A549 (cell line): ENCODE results near the gene ZNF594. TPM values are rescaled to one million over a fixed set of nuclear protein-coding genes. Genes with fewer than 3 reads are reported as not detected.
A peak's percentile ranks its signal among the peaks of the same experiment; 100 is the strongest.
"Not testable (repeated sequence)": the region's sequence is repeated elsewhere in the genome, so short reads cannot be mapped to it uniquely, and the experiment has no call there.

Experiments used
- ATAC-seq, 2 experiments: fragments of 200-7000 bp in 1 of 2; fragments of >200 bp in 1 of 2; cut with Nextera tagmentation in 1 of 2; cut with Tn5 transposase in 1 of 2; 3 replicates each; pipeline versions ENCODE4 v1.8.0 to v1.9.1; 2018 to 2020; ENCODE audit warnings: mild to moderate bottlenecking in 1 of 2, moderate library complexity in 1 of 2
- CTCF ChIA-PET: fragments of 300-600 bp; sonication (Branson Sonifier 250); formaldehyde crosslinking; extraction: SDS; loops from one replicate; lab custom pipeline; 2021; ENCODE audit warnings: antibody characterized with exemption, inconsistent platforms; lab: Yijun Ruan, JAX
- POLR2A ChIA-PET: fragments of 350-600 bp; formaldehyde crosslinking; extraction: SDS; loops from one replicate; lab custom pipeline; 2021; ENCODE audit warnings: antibody characterized with exemption, inconsistent platforms; lab: Yijun Ruan, JAX
- DNase-seq, 2 experiments: peaks; one replicate each; pipeline versions ENCODE4 v3.0.0 to v3.0.0-alpha.2; 2011 to 2016; ENCODE audit warnings: low read depth in 1 of 2, low spot score in 1 of 2
- FAIRE-seq: peaks from 2 replicates; lab custom pipeline; 2011; peaks lifted over from hg19 to GRCh38; lab: Jason Lieb, UNC
- H3K27ac ChIP-seq, 2 experiments: fragments of >200 bp; sonication (Bioruptor Twin); formaldehyde crosslinking; 3 replicates each; pipeline ENCODE4 v1.5.1; 2016 to 2017
- H3K4me1 ChIP-seq: fragments of >200 bp; sonication (Bioruptor Twin); formaldehyde crosslinking; 3 replicates; pipeline ENCODE4 v1.6.1; 2016
- H3K4me2 ChIP-seq: fragments of >200 bp; sonication (Bioruptor Twin); formaldehyde crosslinking; 3 replicates; pipeline ENCODE4 v1.6.1; 2016
- H3K4me3 ChIP-seq: fragments of >200 bp; sonication (Bioruptor Twin); formaldehyde crosslinking; 3 replicates; pipeline ENCODE4 v1.5.1; 2016
- H3K9me3 ChIP-seq: fragments of >200 bp; sonication (Bioruptor Twin); formaldehyde crosslinking; 3 replicates; pipeline ENCODE4 v1.6.1; 2016
- BCL3 ChIP-seq: fragments of >200 bp; sonication (Bioruptor Twin); formaldehyde crosslinking; IDR thresholded peaks from 3 replicates; pipeline ENCODE4 v1.6.1; 2016
- BHLHE40 ChIP-seq: IDR thresholded peaks from 2 replicates; pipeline ENCODE4 v1.6.1; 2012; ENCODE audit warnings: low read depth, low read length, inconsistent platforms
- CHD2 ChIP-seq: fragments of 150-350 bp; IDR thresholded peaks from 2 replicates; pipeline ENCODE4 v1.6.1; 2014; ENCODE audit warnings: low read length; ENCODE audit not compliant: partially characterized antibody
- EHMT2 ChIP-seq: fragments of 200-600 bp; sonication (generic); IDR thresholded peaks from 2 replicates; pipeline ENCODE4 v1.6.1; 2016; ENCODE audit warnings: antibody characterized with exemption, low read depth, mild to moderate bottlenecking, moderate library complexity
- ESRRA ChIP-seq: fragments of 150-350 bp; IDR thresholded peaks from 2 replicates; pipeline ENCODE4 v1.6.1; 2014; ENCODE audit warnings: mild to moderate bottlenecking, low read length, borderline replicate concordance
- HDAC2 ChIP-seq: fragments of 200-600 bp; sonication (generic); IDR thresholded peaks from 2 replicates; pipeline ENCODE4 v1.6.1; 2016
- HEYL ChIP-seq: fragments of 250-450 bp; sonication (Bioruptor Pico); IDR thresholded peaks from 2 replicates; pipeline ENCODE4 v1.8.0; 2021; ENCODE audit warnings: mild to moderate bottlenecking, moderate library complexity
- HOXA7 ChIP-seq: fragments of 250-450 bp; sonication (Bioruptor Pico); IDR thresholded peaks from 2 replicates; pipeline ENCODE4 v1.5.0; 2020; ENCODE audit warnings: mild to moderate bottlenecking, moderate library complexity
- HOXB13 ChIP-seq: fragments of 250-450 bp; sonication (Bioruptor Pico); IDR thresholded peaks from 2 replicates; pipeline ENCODE4 v1.5.0; 2020; ENCODE audit warnings: low read depth, mild to moderate bottlenecking, moderate library complexity
- JUNB ChIP-seq: fragments of >200 bp; sonication (Bioruptor Twin); formaldehyde crosslinking; IDR thresholded peaks from 2 replicates; pipeline ENCODE4 v1.6.1; 2016
- KDM5A ChIP-seq: fragments of 200-600 bp; sonication (generic); IDR thresholded peaks from 2 replicates; pipeline ENCODE4 v1.6.1; 2016; ENCODE audit warnings: antibody characterized with exemption, mild to moderate bottlenecking
- MAZ ChIP-seq: fragments of 150-350 bp; IDR thresholded peaks from 2 replicates; pipeline ENCODE4 v1.6.1; 2014; ENCODE audit warnings: antibody characterized with exemption, low read depth, low read length, borderline replicate concordance
- NFE2L2 ChIP-seq: fragments of 150-350 bp; conservative IDR thresholded peaks from 2 replicates; pipeline ENCODE4 v1.6.1; 2014; ENCODE audit warnings: low read length
- NPAS2 ChIP-seq: fragments of 250-450 bp; sonication (Bioruptor Pico); IDR thresholded peaks from 2 replicates; pipeline ENCODE4 v1.8.0; 2022; ENCODE audit warnings: mild to moderate bottlenecking, moderate library complexity, borderline replicate concordance
- NR3C1 ChIP-seq: fragments of >200 bp; sonication (Bioruptor Twin); formaldehyde crosslinking; IDR thresholded peaks from 3 replicates; pipeline ENCODE4 v1.6.1; 2017
- PHF8 ChIP-seq: fragments of 200-600 bp; sonication (generic); IDR thresholded peaks from 2 replicates; pipeline ENCODE4 v1.6.1; 2016; ENCODE audit warnings: low read depth, mild to moderate bottlenecking, antibody characterized with exemption, moderate library complexity, borderline replicate concordance
- RNF2 ChIP-seq: fragments of 200-600 bp; sonication (generic); IDR thresholded peaks from 2 replicates; pipeline ENCODE4 v1.6.1; 2016; ENCODE audit warnings: low read depth, mild to moderate bottlenecking, antibody characterized with exemption, moderate library complexity, borderline replicate concordance
- SREBF2 ChIP-seq: fragments of 450-650 bp; IDR thresholded peaks from 2 replicates; pipeline ENCODE4 v1.6.1; 2014; ENCODE audit warnings: mild to moderate bottlenecking, moderate library complexity
- TFCP2L1 ChIP-seq: fragments of 250-450 bp; sonication (Bioruptor Pico); IDR thresholded peaks from 2 replicates; pipeline ENCODE4 v1.5.0; 2021; ENCODE audit warnings: mild to moderate bottlenecking
- TP53 ChIP-seq: fragments of 250-450 bp; sonication (Bioruptor Pico); IDR thresholded peaks from 2 replicates; pipeline ENCODE4 v1.5.0; 2021; ENCODE audit warnings: mild to moderate bottlenecking, moderate library complexity
- USF2 ChIP-seq: fragments of 450-650 bp; IDR thresholded peaks from 2 replicates; pipeline ENCODE4 v1.6.1; 2014; ENCODE audit warnings: antibody characterized with exemption
- ZNF302 ChIP-seq: fragments of 250-450 bp; sonication (Bioruptor Pico); IDR thresholded peaks from 2 replicates; pipeline ENCODE4 v1.9.0; 2021; ENCODE audit warnings: inconsistent platforms, mild to moderate bottlenecking, moderate library complexity
- WGBS: methylation state at CpG from one replicate; pipeline ENCODE4 v1.1.6; 2017; ENCODE audit errors: missing lambda C conversion rate; 5-methylcytosine and 5-hydroxymethylcytosine counted together
- polyA plus RNA-seq, 4 experiments: library from polyadenylated mRNA; depleted of rRNA in 3 of 4; stranded (reverse); fragments of >200 nt; fragmentation: RNase III in 1 of 4; extraction: RNeasy Plus Mini Kit Qiagen cat#74134 plus additional on column Dnase treatment in 1 of 4; gene quantifications; 2 replicates in 3 of 4; 3 replicates in 1 of 4; pipeline ENCODE4 v1.2.3, GENCODE V29; 2011 to 2017
- TF ChIP-seq, protein P1 (sequence below): fragments of 250-450 bp; sonication (Bioruptor Pico); IDR thresholded peaks from 2 replicates; pipeline ENCODE4 v1.5.0; 2020; ENCODE audit warnings: low read depth, mild to moderate bottlenecking, moderate library complexity
- TF ChIP-seq, protein P2 (sequence below): fragments of >200 bp; sonication (Bioruptor Twin); formaldehyde crosslinking; IDR thresholded peaks from 3 replicates; pipeline ENCODE4 v1.5.1; 2016
- TF ChIP-seq, protein P3 (sequence below): fragments of 150-350 bp; IDR thresholded peaks from 2 replicates; pipeline ENCODE4 v1.6.1; 2014; ENCODE audit warnings: low read depth, mild to moderate bottlenecking, low read length

ZNF594 gene
- polyA plus RNA-seq, 2 of the 4 experiments (the other 2 are of a cell fraction): 2.2 to 4.3 TPM

DNA sequence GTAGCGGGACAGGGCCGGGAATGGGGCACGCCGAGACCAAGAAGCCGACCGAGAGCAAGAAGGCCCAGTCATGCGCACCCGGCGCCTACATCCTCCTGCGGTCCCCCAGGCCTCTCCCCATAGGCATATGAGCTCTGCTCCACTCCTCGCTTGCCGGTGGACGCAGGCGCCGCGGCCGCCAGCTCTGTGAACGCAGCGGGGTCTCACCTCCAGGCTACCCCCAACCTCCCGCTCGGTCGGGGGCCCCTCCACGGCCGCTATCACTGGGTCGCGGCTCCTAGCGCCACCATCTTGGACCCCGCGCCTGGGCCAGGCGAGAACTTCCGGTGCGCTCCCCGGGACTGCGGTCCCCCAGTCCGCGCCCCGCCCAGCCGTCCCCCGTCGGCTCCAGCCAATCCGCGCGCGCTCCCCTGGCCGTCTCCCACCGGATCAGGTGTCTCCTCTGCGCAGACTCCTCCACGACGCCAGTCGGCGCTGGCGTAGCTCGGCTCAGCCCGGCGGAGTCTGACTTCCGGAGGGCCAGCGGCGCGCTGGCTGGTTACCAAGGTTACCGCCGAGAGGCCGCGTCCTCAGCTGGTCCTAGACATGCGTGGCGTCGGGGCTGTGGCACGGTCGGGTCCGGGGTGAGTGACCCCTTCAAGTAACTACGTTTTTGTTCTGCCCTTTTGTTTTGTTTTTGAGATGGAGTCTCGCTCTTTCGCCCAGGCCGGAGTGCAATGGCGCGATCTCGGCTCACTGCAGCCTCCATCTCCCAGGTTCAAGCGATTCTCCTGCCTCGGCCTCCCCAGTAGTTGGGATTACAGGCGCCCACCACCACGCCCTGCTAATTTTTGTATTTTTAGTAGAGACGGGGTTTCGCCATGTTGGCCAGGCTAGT lies at the start of gene ZNF594 (continued):
- TF ChIP-seq NPAS2 (CRISPR knock-in tag): no peak
- TF ChIP-seq KDM5A: peak; percentile 87
- TF ChIP-seq HEYL: no peak
- peak; percentile 30; the same call in 1 of the 2 replicates for TF ChIP-seq USF2
- no peak for TF ChIP-seq SREBF2
- TF ChIP-seq, protein P1, sequence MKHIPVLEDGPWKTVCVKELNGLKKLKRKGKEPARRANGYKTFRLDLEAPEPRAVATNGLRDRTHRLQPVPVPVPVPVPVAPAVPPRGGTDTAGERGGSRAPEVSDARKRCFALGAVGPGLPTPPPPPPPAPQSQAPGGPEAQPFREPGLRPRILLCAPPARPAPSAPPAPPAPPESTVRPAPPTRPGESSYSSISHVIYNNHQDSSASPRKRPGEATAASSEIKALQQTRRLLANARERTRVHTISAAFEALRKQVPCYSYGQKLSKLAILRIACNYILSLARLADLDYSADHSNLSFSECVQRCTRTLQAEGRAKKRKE (CRISPR knock-in tag): 0 out of 2 replicates have a peak, but pooled peaks have one; percentile 7
- TF ChIP-seq HDAC2: 0 out of 2 replicates have a peak, but pooled peaks have one; percentile 47
- TF ChIP-seq MAZ: 0 out of 2 replicates have a peak, but pooled peaks have one; percentile 40
- TF ChIP-seq, protein P2, sequence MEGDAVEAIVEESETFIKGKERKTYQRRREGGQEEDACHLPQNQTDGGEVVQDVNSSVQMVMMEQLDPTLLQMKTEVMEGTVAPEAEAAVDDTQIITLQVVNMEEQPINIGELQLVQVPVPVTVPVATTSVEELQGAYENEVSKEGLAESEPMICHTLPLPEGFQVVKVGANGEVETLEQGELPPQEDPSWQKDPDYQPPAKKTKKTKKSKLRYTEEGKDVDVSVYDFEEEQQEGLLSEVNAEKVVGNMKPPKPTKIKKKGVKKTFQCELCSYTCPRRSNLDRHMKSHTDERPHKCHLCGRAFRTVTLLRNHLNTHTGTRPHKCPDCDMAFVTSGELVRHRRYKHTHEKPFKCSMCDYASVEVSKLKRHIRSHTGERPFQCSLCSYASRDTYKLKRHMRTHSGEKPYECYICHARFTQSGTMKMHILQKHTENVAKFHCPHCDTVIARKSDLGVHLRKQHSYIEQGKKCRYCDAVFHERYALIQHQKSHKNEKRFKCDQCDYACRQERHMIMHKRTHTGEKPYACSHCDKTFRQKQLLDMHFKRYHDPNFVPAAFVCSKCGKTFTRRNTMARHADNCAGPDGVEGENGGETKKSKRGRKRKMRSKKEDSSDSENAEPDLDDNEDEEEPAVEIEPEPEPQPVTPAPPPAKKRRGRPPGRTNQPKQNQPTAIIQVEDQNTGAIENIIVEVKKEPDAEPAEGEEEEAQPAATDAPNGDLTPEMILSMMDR: peak; percentile 81
- no peak for TF ChIP-seq NFE2L2
- TF ChIP-seq RNF2: no peak
- TF ChIP-seq BCL3: peak; percentile 64; the same call in 1 of the 3 replicates
- TF ChIP-seq TP53 (CRISPR knock-in tag): no peak
- TF ChIP-seq JUNB: no peak
- TF ChIP-seq HOXA7 (CRISPR knock-in tag): no peak
- no peak for TF ChIP-seq BHLHE40
- TF ChIP-seq TFCP2L1 (CRISPR knock-in tag): 0 out of 2 replicates have a peak, but pooled peaks have one; percentile 35
- TF ChIP-seq NR3C1: no peak
- TF ChIP-seq, protein P3, sequence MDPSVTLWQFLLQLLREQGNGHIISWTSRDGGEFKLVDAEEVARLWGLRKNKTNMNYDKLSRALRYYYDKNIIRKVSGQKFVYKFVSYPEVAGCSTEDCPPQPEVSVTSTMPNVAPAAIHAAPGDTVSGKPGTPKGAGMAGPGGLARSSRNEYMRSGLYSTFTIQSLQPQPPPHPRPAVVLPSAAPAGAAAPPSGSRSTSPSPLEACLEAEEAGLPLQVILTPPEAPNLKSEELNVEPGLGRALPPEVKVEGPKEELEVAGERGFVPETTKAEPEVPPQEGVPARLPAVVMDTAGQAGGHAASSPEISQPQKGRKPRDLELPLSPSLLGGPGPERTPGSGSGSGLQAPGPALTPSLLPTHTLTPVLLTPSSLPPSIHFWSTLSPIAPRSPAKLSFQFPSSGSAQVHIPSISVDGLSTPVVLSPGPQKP: no peak
- TF ChIP-seq ZNF302: no peak
- TF ChIP-seq CHD2: no peak
- TF ChIP-seq EHMT2: no peak
- TF ChIP-seq ESRRA: no peak
- no peak for TF ChIP-seq HOXB13 (CRISPR knock-in tag)
- TF ChIP-seq PHF8: peak; percentile 93
- TF ChIP-seq, all 56 proteins: peak for 19

DNA sequence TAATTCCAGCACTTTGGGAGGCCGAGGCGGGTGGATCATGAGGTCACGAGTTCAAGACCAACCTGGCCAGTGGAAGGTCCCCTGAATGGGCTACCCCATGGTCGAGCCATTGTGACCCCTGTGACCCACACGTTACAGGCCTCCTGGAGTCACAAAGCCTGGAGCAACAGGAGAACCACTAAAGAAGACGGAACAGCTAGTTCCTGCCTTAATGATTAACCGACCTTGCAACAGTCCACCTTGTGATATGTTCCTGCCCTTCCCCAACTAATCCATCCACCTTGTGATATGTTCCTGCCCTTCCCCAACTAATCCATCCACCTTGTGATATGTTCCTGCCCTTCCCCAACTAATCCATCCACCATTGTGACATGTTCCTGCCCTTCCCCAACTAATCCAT lies 48.1 kb upstream of the ZNF594 start:
- ATAC-seq, H3K9me3 ChIP-seq, POLR2A ChIA-PET, H3K27ac ChIP-seq, H3K4me3 ChIP-seq, DNase-seq, H3K4me1 ChIP-seq, H3K4me2 ChIP-seq, FAIRE-seq: not testable (repeated sequence)
- CTCF ChIA-PET: interaction anchor here (0.8 to 1.3 kb wide), 3 partner anchors 10 to 17 kb away, joined by 3 to 4 read pairs (median 3); no protein-coding TSS in a partner anchor
- WGBS: 50% methylated on average over 7 of the region's 7 CpGs
